ENCODE measurements around the gene ZNF277.

GRCh38 chr7:112185005-112185834 is 21.3 kb upstream of the ZNF277 start:
- no peak for TF ChIP-seq CTCF (IDR thresholded peaks at IDR 0.05; ENCODE audit: low read depth, low read length, missing input control)
- TF ChIP-seq MAX (IDR thresholded peaks at IDR 0.05), result no peak
- TF ChIP-seq TAF1 (conservative IDR thresholded peaks at IDR 0.05), result no peak
- no peak for TF ChIP-seq SP1 (IDR thresholded peaks at IDR 0.05)
- TF ChIP-seq JUND (IDR thresholded peaks at IDR 0.05), result no peak
- no peak for TF ChIP-seq EGR1 (IDR thresholded peaks at IDR 0.05; ENCODE audit: low read depth in 2 of 2)
- no peak for TF ChIP-seq YY1 (IDR thresholded peaks at IDR 0.05)
- TF ChIP-seq REST (IDR thresholded peaks at IDR 0.05), result no peak
